ENCODE data around the gene RPL28.
A peak's percentile ranks its signal among the peaks of the same experiment; 100 is the strongest.

RPL28 gene

GRCh38 chr19:55369653-55370304 lies 16.0 kb upstream of the RPL28 start:
- Histone ChIP-seq H2BK120ac (ENCODE audit: low read depth, low read length) (no peak overlapping the region), H3K36me3 (ENCODE audit: control insufficient read depth, insufficient read depth, low read length) (no peaks in the 10 kb centered on the region), H4K8ac (ENCODE audit: low read depth, low read length) (no peak overlapping the region), H3K79me1 (ENCODE audit: low read length) (no peaks in the 10 kb centered on the region), H4K5ac (ENCODE audit: low read length) (no peak overlapping the region), H3K23ac (ENCODE audit: low read length) (no peak overlapping the region), H2BK15ac (replicated peaks; ENCODE audit: low read depth) (no peak overlapping the region), H3K56ac (ENCODE audit: low read length) (peak overlapping the region; percentile 71), H3K4ac (ENCODE audit: low read depth, low read length) (peak overlapping the region; percentile 49), H3K27ac (ENCODE audit: low read depth, low read length) (peak overlapping the region; percentile 86), H3K18ac (ENCODE audit: low read length) (peak overlapping the region; percentile 29), H2BK5ac (ENCODE audit: low read length) (no peak overlapping the region), H3K4me2 (ENCODE audit: low read length) (peak overlapping the region; percentile 86), H3K79me2 (ENCODE audit: control insufficient read depth, insufficient read depth, low read length) (no peaks in the 10 kb centered on the region), H3K27me3 (ENCODE audit: insufficient read depth, low read length, poor library complexity) (peaks cover 3% of the 10 kb centered on the region), H2AK5ac (ENCODE audit: low read length) (no peak overlapping the region), H3K9ac (ENCODE audit: low read length) (peak overlapping the region; percentile 44), H3K4me3 (ENCODE audit: low read length) (peak overlapping the region; percentile 20), H3K4me1 (ENCODE audit: control insufficient read depth, low read depth, low read length) (peaks cover 2% of the 10 kb centered on the region)
- WGBS (ENCODE audit: extremely low coverage, insufficient coverage, low lambda C conversion rate), result no CpG with 5 or more reads among the region's 59 CpGs
- peak; percentile 92 for DNase-seq

GRCh38 chr19:55370305-55370988 lies 15.3 kb upstream of the RPL28 start, which contains the start of gene IL11:
IL11 (minus strand) TSS chr19:55370463; CDS start chr19:55370310, 153 bp downstream.
- no peak within 1 kb of the TSS for H2BK15ac ChIP-seq (replicated peaks; ENCODE audit: low read depth)
- H3K4me1 ChIP-seq (ENCODE audit: control insufficient read depth, low read depth, low read length), result peaks cover 2% of the 10 kb centered on the region
- no peak within 1 kb of the TSS for H4K8ac ChIP-seq (ENCODE audit: low read depth, low read length)
- no peaks in the 10 kb centered on the region for H3K79me1 ChIP-seq (ENCODE audit: low read length)
- peak within 1 kb of the TSS; percentile 49 for H3K4ac ChIP-seq (ENCODE audit: low read depth, low read length)
- peaks cover 3% of the 10 kb centered on the region for H3K27me3 ChIP-seq (ENCODE audit: insufficient read depth, low read length, poor library complexity)
- H3K36me3 ChIP-seq (ENCODE audit: control insufficient read depth, insufficient read depth, low read length), result no peaks in the 10 kb centered on the region
- peak within 1 kb of the TSS; percentile 71 for H3K56ac ChIP-seq (ENCODE audit: low read length)
- DNase-seq, result peak; percentile 73
- no peak within 1 kb of the TSS for H4K5ac ChIP-seq (ENCODE audit: low read length)
- peak within 1 kb of the TSS; percentile 61 for H3K9ac ChIP-seq (ENCODE audit: low read length)
- H3K18ac ChIP-seq (ENCODE audit: low read length), result peak within 1 kb of the TSS; percentile 29
- WGBS (ENCODE audit: extremely low coverage, insufficient coverage, low lambda C conversion rate), result no CpG with 5 or more reads among the region's 32 CpGs
- H3K79me2 ChIP-seq (ENCODE audit: control insufficient read depth, insufficient read depth, low read length), result no peaks in the 10 kb centered on the region
- H3K27ac ChIP-seq (ENCODE audit: low read depth, low read length), result peak within 1 kb of the TSS; percentile 86
- peak within 1 kb of the TSS; percentile 24 for H3K23ac ChIP-seq (ENCODE audit: low read length)
- H2AK5ac ChIP-seq (ENCODE audit: low read length), result no peak within 1 kb of the TSS
- H2BK120ac ChIP-seq (ENCODE audit: low read depth, low read length), result no peak within 1 kb of the TSS
- H3K4me3 ChIP-seq (ENCODE audit: low read length), result peak within 1 kb of the TSS; percentile 20
- H3K4me2 ChIP-seq (ENCODE audit: low read length), result peak within 1 kb of the TSS; percentile 86
- H2BK5ac ChIP-seq (ENCODE audit: low read length), result no peak within 1 kb of the TSS

- Histone ChIP-seq H3K4me3 (ENCODE audit: low read length) (no peak overlapping the region), H3K79me2 (ENCODE audit: control insufficient read depth, insufficient read depth, low read length) (no peaks in the 10 kb centered on the region), H3K56ac (ENCODE audit: low read length) (peak overlapping the region; percentile 74), H3K27me3 (ENCODE audit: insufficient read depth, low read length, poor library complexity) (peaks cover 3% of the 10 kb centered on the region), H3K23ac (ENCODE audit: low read length) (no peak overlapping the region), H3K4me1 (ENCODE audit: control insufficient read depth, low read depth, low read length) (peaks cover 4% of the 10 kb centered on the region), H3K36me3 (ENCODE audit: control insufficient read depth, insufficient read depth, low read length) (no peaks in the 10 kb centered on the region), H4K8ac (ENCODE audit: low read depth, low read length) (no peak overlapping the region), H3K4me2 (ENCODE audit: low read length) (no peak overlapping the region), H2AK5ac (ENCODE audit: low read length) (no peak overlapping the region), H3K27ac (ENCODE audit: low read depth, low read length) (no peak overlapping the region), H2BK5ac (ENCODE audit: low read length) (no peak overlapping the region), H3K79me1 (ENCODE audit: low read length) (no peaks in the 10 kb centered on the region), H3K18ac (ENCODE audit: low read length) (peak overlapping the region; percentile 7), H2BK15ac (replicated peaks; ENCODE audit: low read depth) (no peak overlapping the region), H3K4ac (ENCODE audit: low read depth, low read length) (no peak overlapping the region), H3K9ac (ENCODE audit: low read length) (no peak overlapping the region), H2BK120ac (ENCODE audit: low read depth, low read length) (no peak overlapping the region), H4K5ac (ENCODE audit: low read length) (no peak overlapping the region)
- WGBS (ENCODE audit: extremely low coverage, insufficient coverage, low lambda C conversion rate), result no CpG with 5 or more reads among the region's 24 CpGs
- peak; percentile 73 for DNase-seq
Measured at GRCh38 chr19:55372316-55373081, 13.2 kb upstream of the RPL28 start.

GRCh38 chr19:55373306-55373992 lies 12.3 kb upstream of the RPL28 start:
- Histone ChIP-seq H2BK120ac (ENCODE audit: low read depth, low read length) (no peak overlapping the region), H3K79me2 (ENCODE audit: control insufficient read depth, insufficient read depth, low read length) (no peaks in the 10 kb centered on the region), H4K5ac (ENCODE audit: low read length) (no peak overlapping the region), H3K27ac (ENCODE audit: low read depth, low read length) (peak overlapping the region; percentile 75), H2BK5ac (ENCODE audit: low read length) (no peak overlapping the region), H3K4me3 (ENCODE audit: low read length) (no peak overlapping the region), H2AK5ac (ENCODE audit: low read length) (no peak overlapping the region), H3K4ac (ENCODE audit: low read depth, low read length) (no peak overlapping the region), H3K18ac (ENCODE audit: low read length) (peak overlapping the region; percentile 7), H3K23ac (ENCODE audit: low read length) (no peak overlapping the region), H2BK15ac (replicated peaks; ENCODE audit: low read depth) (no peak overlapping the region), H3K4me2 (ENCODE audit: low read length) (no peak overlapping the region), H3K36me3 (ENCODE audit: control insufficient read depth, insufficient read depth, low read length) (no peaks in the 10 kb centered on the region), H3K56ac (ENCODE audit: low read length) (peak overlapping the region; percentile 62), H3K79me1 (ENCODE audit: low read length) (no peaks in the 10 kb centered on the region), H3K4me1 (ENCODE audit: control insufficient read depth, low read depth, low read length) (peaks cover 5% of the 10 kb centered on the region), H3K9ac (ENCODE audit: low read length) (no peak overlapping the region), H4K8ac (ENCODE audit: low read depth, low read length) (no peak overlapping the region), H3K27me3 (ENCODE audit: insufficient read depth, low read length, poor library complexity) (peaks cover 3% of the 10 kb centered on the region)
- WGBS (ENCODE audit: extremely low coverage, insufficient coverage, low lambda C conversion rate), result no CpG with 5 or more reads among the region's 9 CpGs
- DNase-seq, result no peak

- DNase-seq, result peak; percentile 68
- Histone ChIP-seq H3K4ac (ENCODE audit: low read depth, low read length) (no peak overlapping the region), H3K4me2 (ENCODE audit: low read length) (no peak overlapping the region), H3K56ac (ENCODE audit: low read length) (peak overlapping the region; percentile 62), H3K27me3 (ENCODE audit: insufficient read depth, low read length, poor library complexity) (peaks cover 3% of the 10 kb centered on the region), H2BK5ac (ENCODE audit: low read length) (no peak overlapping the region), H3K79me2 (ENCODE audit: control insufficient read depth, insufficient read depth, low read length) (no peaks in the 10 kb centered on the region), H2BK15ac (replicated peaks; ENCODE audit: low read depth) (no peak overlapping the region), H2BK120ac (ENCODE audit: low read depth, low read length) (no peak overlapping the region), H3K4me1 (ENCODE audit: control insufficient read depth, low read depth, low read length) (peaks cover 5% of the 10 kb centered on the region), H3K9ac (ENCODE audit: low read length) (peak overlapping the region; percentile 37), H4K8ac (ENCODE audit: low read depth, low read length) (no peak overlapping the region), H4K5ac (ENCODE audit: low read length) (no peak overlapping the region), H3K18ac (ENCODE audit: low read length) (peak overlapping the region; percentile 7), H3K36me3 (ENCODE audit: control insufficient read depth, insufficient read depth, low read length) (no peaks in the 10 kb centered on the region), H3K23ac (ENCODE audit: low read length) (no peak overlapping the region), H2AK5ac (ENCODE audit: low read length) (no peak overlapping the region), H3K27ac (ENCODE audit: low read depth, low read length) (peak overlapping the region; percentile 75), H3K4me3 (ENCODE audit: low read length) (no peak overlapping the region), H3K79me1 (ENCODE audit: low read length) (no peaks in the 10 kb centered on the region)
- no CpG with 5 or more reads among the region's 31 CpGs for WGBS (ENCODE audit: extremely low coverage, insufficient coverage, low lambda C conversion rate)
Measured at GRCh38 chr19:55373993-55374757, 11.6 kb upstream of the RPL28 start.
